Large intestine (tissue), 3 donors: Measurements from ENCODE around the gene TMEM116. TPM values are rescaled to one million over a fixed set of nuclear protein-coding genes. Genes with fewer than 3 reads are reported as not detected.
"Not testable (repeated sequence)": the region's sequence is repeated elsewhere in the genome, so short reads cannot be mapped to it uniquely, and the experiment has no call there.

Experiments used
- DNase-seq, 2 donors: peaks; one replicate each; pipeline versions ENCODE4 v3.0.0 to v3.0.0-alpha.2; 2013
- H3K27ac ChIP-seq: one replicate; pipeline ENCODE4 v1.5.1; 2013; ENCODE audit warnings: low read length
- H3K27me3 ChIP-seq: 2 replicates; pipeline ENCODE4 v1.6.1; 2013; ENCODE audit warnings: low read length; ENCODE audit not compliant: control insufficient read depth, insufficient read depth
- H3K36me3 ChIP-seq: 2 replicates; pipeline ENCODE4 v1.6.1; 2013; ENCODE audit warnings: low read length; ENCODE audit not compliant: control insufficient read depth, insufficient read depth
- H3K4me1 ChIP-seq: one replicate; pipeline ENCODE4 v1.6.1; 2013; ENCODE audit warnings: low read length; ENCODE audit not compliant: control insufficient read depth, insufficient read depth
- H3K4me3 ChIP-seq: one replicate; pipeline ENCODE4 v1.5.1; 2013; ENCODE audit warnings: low read length
- H3K9me3 ChIP-seq: one replicate; pipeline ENCODE4 v1.6.1; 2013; ENCODE audit warnings: mild to moderate bottlenecking, low read depth, low read length, moderate library complexity; ENCODE audit not compliant: control insufficient read depth
- WGBS: methylation state at CpG from one replicate; pipeline ENCODE4 v1.1.5; 2013; ENCODE audit warnings: low lambda C conversion rate; ENCODE audit not compliant: insufficient coverage; 5-methylcytosine and 5-hydroxymethylcytosine counted together
- polyA plus RNA-seq: library from polyadenylated mRNA; unstranded; fragments of 120-200 nt; gene quantifications from one replicate; pipeline ENCODE4 v1.2.1, GENCODE V29; 2013

Gene TMEM116
- polyA plus RNA-seq, 1 donor, result 16.8 TPM

DNA sequence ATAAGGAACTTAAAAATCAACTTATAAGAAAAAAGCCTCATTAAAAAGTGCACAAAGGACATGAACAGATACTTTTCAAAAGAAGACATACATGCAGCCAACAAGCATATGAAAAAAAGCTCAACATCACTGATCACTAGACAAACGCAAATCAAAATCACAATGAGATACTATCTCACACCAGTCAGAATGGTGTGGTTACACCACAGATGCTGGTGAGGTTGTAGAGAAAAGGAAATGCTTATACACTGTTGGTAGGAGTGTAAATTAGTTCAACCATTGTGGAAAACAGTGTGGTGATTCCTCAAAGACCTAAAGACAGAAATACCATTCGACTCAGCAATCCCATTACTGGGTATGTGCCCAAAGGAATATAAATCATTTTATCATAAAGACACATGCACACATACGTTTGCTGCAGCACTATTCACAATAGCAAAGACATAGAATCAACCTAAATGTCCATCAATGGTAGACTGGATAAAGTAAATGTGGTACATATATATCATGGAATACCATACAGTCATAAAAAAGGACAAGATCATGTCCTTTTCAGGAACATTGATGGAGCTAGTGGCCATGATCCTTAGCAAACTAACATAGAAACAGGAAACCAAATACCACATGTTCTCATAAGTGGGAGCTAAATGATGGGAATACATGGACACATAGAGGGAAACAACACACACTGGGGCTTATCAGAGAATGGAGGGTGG is 61.8 kb downstream of the TMEM116 start:
- H3K4me1 ChIP-seq, H3K27ac ChIP-seq, H3K36me3 ChIP-seq, DNase-seq, H3K9me3 ChIP-seq, H3K4me3 ChIP-seq, H3K27me3 ChIP-seq: not testable (repeated sequence)
- WGBS, result 100% methylated on average over 1 of the region's 3 CpGs

GRCh38 chr12:111943929-111944328 is 69.0 kb downstream of the TMEM116 start:
- Histone ChIP-seq H3K4me3 (no peak overlapping the region), H3K9me3 (no peaks in the 10 kb centered on the region), H3K4me1 (no peaks in the 10 kb centered on the region)

GRCh38 chr12:111942557-111942956 is 70.4 kb downstream of the TMEM116 start:
- no peak for DNase-seq
- no peaks in the 10 kb centered on the region for H3K4me1 ChIP-seq
- no peak overlapping the region for H3K27ac ChIP-seq
- no peaks in the 10 kb centered on the region for H3K36me3 ChIP-seq
- no peaks in the 10 kb centered on the region for H3K9me3 ChIP-seq
- WGBS, result no CpG with 5 or more reads among the region's 5 CpGs
- no peaks in the 10 kb centered on the region for H3K27me3 ChIP-seq
- H3K4me3 ChIP-seq, result no peak overlapping the region

More at GRCh38 chr12:111943929-111944328, 69.0 kb downstream of the TMEM116 start:
- no peaks in the 10 kb centered on the region for H3K36me3 ChIP-seq
- no peaks in the 10 kb centered on the region for H3K27me3 ChIP-seq
- H3K27ac ChIP-seq, result no peak overlapping the region
- 100% methylated on average over 1 of the region's 1 CpG for WGBS
- no peak for DNase-seq

GRCh38 chr12:111937429-111937828 is 75.5 kb downstream of the TMEM116 start:
- Histone ChIP-seq H3K9me3 (no peaks in the 10 kb centered on the region), H3K27me3 (no peaks in the 10 kb centered on the region), H3K4me1 (no peaks in the 10 kb centered on the region), H3K27ac (peak overlapping the region; percentile 35), H3K36me3 (no peaks in the 10 kb centered on the region), H3K4me3 (no peak overlapping the region)
- peak in 1 of 2 donors; percentile 9 for DNase-seq
- WGBS, result no CpG with 5 or more reads among the region's 1 CpG

DNA sequence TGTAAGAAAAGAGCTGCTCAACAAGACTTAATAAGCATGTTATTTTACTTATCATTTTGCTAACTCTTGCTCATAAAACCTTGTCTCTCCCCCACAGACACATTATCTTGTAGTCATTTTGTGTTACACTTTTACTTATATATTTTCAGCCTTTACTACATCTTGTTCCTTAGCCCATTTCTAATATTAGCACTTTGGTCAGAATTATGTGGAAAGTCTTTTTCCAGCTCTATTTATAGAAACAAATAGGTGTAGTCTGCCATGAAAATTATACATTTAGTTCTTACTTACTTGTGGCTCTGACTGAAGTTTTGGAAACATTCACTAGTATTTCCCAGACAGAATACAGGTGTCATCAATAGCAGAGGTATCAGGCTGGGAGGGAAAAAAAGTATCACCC is 76.1 kb downstream of the TMEM116 start:
- Histone ChIP-seq H3K4me3 (no peak overlapping the region), H3K36me3 (no peaks in the 10 kb centered on the region), H3K27me3 (no peaks in the 10 kb centered on the region), H3K4me1 (no peaks in the 10 kb centered on the region), H3K27ac (peak overlapping the region; percentile 35), H3K9me3 (no peaks in the 10 kb centered on the region)
- no peak for DNase-seq

- no peaks in the 10 kb centered on the region for H3K36me3 ChIP-seq
- no peak for DNase-seq
- H3K27me3 ChIP-seq, result no peaks in the 10 kb centered on the region
- no peaks in the 10 kb centered on the region for H3K9me3 ChIP-seq
- no peak overlapping the region for H3K27ac ChIP-seq
- H3K4me3 ChIP-seq, result no peak overlapping the region
- no peaks in the 10 kb centered on the region for H3K4me1 ChIP-seq
- 83% methylated on average over 3 of the region's 5 CpGs for WGBS
Observed at GRCh38 chr12:111932241-111932640, 80.7 kb downstream of the TMEM116 start.

GRCh38 chr12:111927346-111927745 is 85.6 kb downstream of the TMEM116 start:
- Histone ChIP-seq H3K4me3 (no peak overlapping the region), H3K4me1 (no peaks in the 10 kb centered on the region), H3K27ac (no peak overlapping the region), H3K27me3 (no peaks in the 10 kb centered on the region), H3K36me3 (no peaks in the 10 kb centered on the region), H3K9me3 (no peaks in the 10 kb centered on the region)
- DNase-seq, result no peak
- 100% methylated on average over 1 of the region's 5 CpGs for WGBS

- H3K9me3 ChIP-seq, result no peaks in the 10 kb centered on the region
- H3K4me1 ChIP-seq, result no peaks in the 10 kb centered on the region
- no CpG with 5 or more reads among the region's 2 CpGs for WGBS
- H3K27me3 ChIP-seq, result no peaks in the 10 kb centered on the region
- H3K36me3 ChIP-seq, result no peaks in the 10 kb centered on the region
- H3K4me3 ChIP-seq, result no peak overlapping the region
- H3K27ac ChIP-seq, result no peak overlapping the region
- no peak for DNase-seq
Observed at GRCh38 chr12:111926631-111927030, 86.3 kb downstream of the TMEM116 start.

GRCh38 chr12:111925171-111925570 is 87.8 kb downstream of the TMEM116 start:
- H3K9me3 ChIP-seq, result no peaks in the 10 kb centered on the region
- no peaks in the 10 kb centered on the region for H3K36me3 ChIP-seq
- no peak overlapping the region for H3K4me3 ChIP-seq
- 86% methylated on average over 1 of the region's 3 CpGs for WGBS
- DNase-seq, result no peak
- H3K27me3 ChIP-seq, result no peaks in the 10 kb centered on the region
- H3K4me1 ChIP-seq, result no peaks in the 10 kb centered on the region
- H3K27ac ChIP-seq, result no peak overlapping the region

GRCh38 chr12:111907740-111908139 is 105.2 kb downstream of the TMEM116 start:
- Histone ChIP-seq H3K27ac (no peak overlapping the region), H3K9me3 (peaks cover 29% of the 10 kb centered on the region), H3K4me1 (peaks cover 19% of the 10 kb centered on the region), H3K27me3 (no peaks in the 10 kb centered on the region), H3K36me3 (peaks cover 3% of the 10 kb centered on the region), H3K4me3 (no peak overlapping the region)
- WGBS, result no CpG with 5 or more reads among the region's 1 CpG
- DNase-seq, result no peak

GRCh38 chr12:111905502-111905901 is 107.5 kb downstream of the TMEM116 start:
- Histone ChIP-seq H3K4me3 (no peak overlapping the region), H3K27ac (no peak overlapping the region)
- no CpG with 5 or more reads among the region's 3 CpGs for WGBS

More at GRCh38 chr12:111905502-111905901, 107.5 kb downstream of the TMEM116 start:
- Histone ChIP-seq H3K36me3 (peaks cover 3% of the 10 kb centered on the region), H3K27me3 (no peaks in the 10 kb centered on the region), H3K4me1 (peaks cover 19% of the 10 kb centered on the region), H3K9me3 (peaks cover 29% of the 10 kb centered on the region)
- no peak for DNase-seq
